GM23248 (cell line): ENCODE measurements around the gene ZSWIM5.

Experiments used
- EZH2 ChIP-seq: fragments of 200-600 bp; sonication (generic); IDR thresholded peaks from 2 replicates; pipeline ENCODE4 v1.6.1; 2018; ENCODE audit warnings: antibody characterized with exemption, mild to moderate bottlenecking; ENCODE audit not compliant: insufficient read depth, poor library complexity, severe bottlenecking
- EZH2phosphoT487 ChIP-seq: fragments of 200-600 bp; sonication (generic); IDR thresholded peaks from 2 replicates; pipeline ENCODE4 v1.6.1; 2018; ENCODE audit warnings: antibody characterized with exemption, moderate library complexity, mild to moderate bottlenecking, low read depth; ENCODE audit not compliant: insufficient read depth

DNA sequence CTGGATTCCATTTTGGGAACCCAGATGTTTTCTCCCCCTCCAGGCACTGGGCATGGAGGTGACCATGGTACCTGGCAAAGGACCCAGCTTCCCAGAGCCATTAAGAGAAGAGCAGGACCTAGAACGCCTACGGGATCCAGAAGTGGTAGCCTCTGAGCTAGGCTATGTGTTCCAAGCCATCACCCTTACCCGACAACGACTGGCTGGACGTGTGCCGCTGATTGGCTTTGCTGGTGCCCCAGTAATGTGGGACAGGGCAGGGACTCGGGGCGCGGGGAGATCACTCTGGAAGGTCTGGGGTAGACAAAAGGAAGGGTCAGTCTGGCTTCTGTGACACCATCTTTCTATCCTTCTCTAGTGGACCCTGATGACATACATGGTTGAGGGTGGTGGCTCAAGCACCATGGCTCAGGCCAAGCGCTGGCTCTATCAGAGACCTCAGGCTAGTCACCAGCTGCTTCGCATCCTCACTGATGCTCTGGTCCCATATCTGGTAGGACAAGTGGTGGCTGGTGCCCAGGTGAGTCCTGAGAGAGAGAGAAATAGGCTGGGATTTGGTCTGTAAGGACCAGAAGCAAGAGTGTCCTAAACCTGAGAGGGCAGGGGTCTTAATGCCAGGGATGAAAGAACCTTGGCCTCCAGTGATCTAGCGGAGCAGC is 192.7 kb downstream of the ZSWIM5 start:
- TF ChIP-seq EZH2 = no peak
- no peak for TF ChIP-seq EZH2phosphoT487
